MM.1S (cell line): ENCODE data around the gene PAK4.

Experiments
- DNase-seq: peaks from one replicate; pipeline ENCODE4 v3.0.0-alpha.2; 2015
- H2AFZ ChIP-seq: fragments of 300-600 bp; sonication (generic); 2 replicates; pipeline ENCODE4 v1.6.0; 2016; ENCODE audit warnings: antibody characterized with exemption, low read length
- H3F3A ChIP-seq: fragments of 300-600 bp; sonication (generic); 2 replicates; pipeline ENCODE4 v1.6.1; 2016; ENCODE audit warnings: mild to moderate bottlenecking, antibody characterized with exemption, low read length, moderate library complexity, mixed read lengths; ENCODE audit not compliant: insufficient read depth
- H3K27ac ChIP-seq: fragments of 300-600 bp; sonication (generic); 2 replicates; pipeline ENCODE4 v1.5.1; 2016; ENCODE audit warnings: mild to moderate bottlenecking, low read length
- H3K27me3 ChIP-seq: fragments of 300-600 bp; sonication (generic); replicated peaks from 2 replicates; pipeline ENCODE4 v1.6.0; 2016; ENCODE audit warnings: low read length; ENCODE audit not compliant: insufficient read depth
- H3K36me3 ChIP-seq: fragments of 300-600 bp; sonication (generic); replicated peaks from 2 replicates; pipeline ENCODE4 v1.6.1; 2016; ENCODE audit warnings: mild to moderate bottlenecking, low read length, mixed read lengths; ENCODE audit not compliant: insufficient read depth
- H3K4me1 ChIP-seq: fragments of 300-600 bp; sonication (generic); 2 replicates; pipeline ENCODE4 v1.6.1; 2016; ENCODE audit warnings: low read length, mixed read lengths
- H3K4me2 ChIP-seq: fragments of 300-600 bp; sonication (generic); 2 replicates; pipeline ENCODE4 v1.6.0; 2016; ENCODE audit warnings: low read depth, low read length
- H3K4me3 ChIP-seq: fragments of 300-600 bp; sonication (generic); 2 replicates; pipeline ENCODE4 v1.5.1; 2016; ENCODE audit warnings: low read length, mixed read lengths
- H3K79me2 ChIP-seq: fragments of 300-600 bp; sonication (generic); 2 replicates; pipeline ENCODE4 v1.6.1; 2016; ENCODE audit warnings: mixed run types, low read length, mixed read lengths
- H3K9ac ChIP-seq: fragments of 300-600 bp; sonication (generic); 2 replicates; pipeline ENCODE4 v1.6.1; 2016; ENCODE audit warnings: low read length, mixed read lengths
- H3K9me2 ChIP-seq: fragments of 300-600 bp; sonication (generic); replicated peaks from 2 replicates; pipeline ENCODE4 v1.6.1; 2016; ENCODE audit warnings: mild to moderate bottlenecking, low read length, mixed read lengths; ENCODE audit not compliant: insufficient read depth
- H3K9me3 ChIP-seq: fragments of 300-600 bp; sonication (generic); replicated peaks from 2 replicates; pipeline ENCODE4 v1.6.1; 2016; ENCODE audit warnings: mild to moderate bottlenecking, low read length, mixed read lengths; ENCODE audit not compliant: insufficient read depth
- H4K20me1 ChIP-seq: fragments of 300-600 bp; sonication (generic); 2 replicates; pipeline ENCODE4 v1.6.1; 2016; ENCODE audit warnings: mild to moderate bottlenecking, low read length, moderate library complexity, mixed read lengths; ENCODE audit not compliant: insufficient read depth
- CTCF ChIP-seq: fragments of 300-600 bp; sonication (generic); IDR thresholded peaks from 2 replicates; pipeline ENCODE4 v1.5.1; 2016; ENCODE audit warnings: antibody characterized with exemption, low read length, mixed read lengths
- EZH2 ChIP-seq: fragments of 300-600 bp; sonication (generic); optimal IDR thresholded peaks from 2 replicates; pipeline ENCODE3; 2017; ENCODE audit warnings: low read depth, mild to moderate bottlenecking, antibody characterized with exemption, low read length, mixed read lengths
- EZH2phosphoT487 ChIP-seq: fragments of 300-600 bp; sonication (generic); IDR thresholded peaks from 2 replicates; pipeline ENCODE4 v1.6.1; 2018; ENCODE audit warnings: antibody characterized with exemption, low read length

PAK4 gene

GRCh38 chr19:39181500-39182173 lies 56.1 kb downstream of the PAK4 start:
- DNase-seq: no peak
- no peak overlapping the region for H3K4me2 ChIP-seq
- H2AFZ ChIP-seq: no peak overlapping the region
- H3K9me2 ChIP-seq: no peaks in the 10 kb centered on the region
- H3F3A ChIP-seq: no peaks in the 10 kb centered on the region
- H3K36me3 ChIP-seq: no peaks in the 10 kb centered on the region
- H3K27me3 ChIP-seq: no peaks in the 10 kb centered on the region
- no peaks in the 10 kb centered on the region for H4K20me1 ChIP-seq
- H3K9ac ChIP-seq: no peak overlapping the region
- no peak overlapping the region for H3K27ac ChIP-seq
- no peak overlapping the region for H3K4me3 ChIP-seq
- no peaks in the 10 kb centered on the region for H3K9me3 ChIP-seq
- no peaks in the 10 kb centered on the region for H3K79me2 ChIP-seq
- no peak for TF ChIP-seq EZH2
- no peak for TF ChIP-seq CTCF
- no peak for TF ChIP-seq EZH2phosphoT487
- no peaks in the 10 kb centered on the region for H3K4me1 ChIP-seq

- TF ChIP-seq CTCF (no peak), EZH2phosphoT487 (no peak), EZH2 (no peak)
- H3F3A ChIP-seq: no peaks in the 10 kb centered on the region
- no peaks in the 10 kb centered on the region for H3K27me3 ChIP-seq
- no peak overlapping the region for H3K27ac ChIP-seq
- H3K4me1 ChIP-seq: no peaks in the 10 kb centered on the region
- no peaks in the 10 kb centered on the region for H3K9me3 ChIP-seq
- no peak overlapping the region for H3K4me3 ChIP-seq
- H3K36me3 ChIP-seq: no peaks in the 10 kb centered on the region
- no peak overlapping the region for H3K4me2 ChIP-seq
- no peaks in the 10 kb centered on the region for H3K79me2 ChIP-seq
- no peak for DNase-seq
- no peaks in the 10 kb centered on the region for H3K9me2 ChIP-seq
- H2AFZ ChIP-seq: no peak overlapping the region
- no peak overlapping the region for H3K9ac ChIP-seq
- H4K20me1 ChIP-seq: no peaks in the 10 kb centered on the region
These were observed 56.6 kb downstream of the PAK4 start for GRCh38 chr19:39182174-39182505.

- H3K9me2 ChIP-seq: no peaks in the 10 kb centered on the region
- no peak overlapping the region for H3K4me2 ChIP-seq
- no peaks in the 10 kb centered on the region for H3F3A ChIP-seq
- no peaks in the 10 kb centered on the region for H3K4me1 ChIP-seq
- H2AFZ ChIP-seq: no peak overlapping the region
- DNase-seq: no peak
- no peaks in the 10 kb centered on the region for H3K36me3 ChIP-seq
- H3K9ac ChIP-seq: no peak overlapping the region
- no peak overlapping the region for H3K4me3 ChIP-seq
- H3K27ac ChIP-seq: no peak overlapping the region
- H3K79me2 ChIP-seq: no peaks in the 10 kb centered on the region
- H3K27me3 ChIP-seq: no peaks in the 10 kb centered on the region
- no peaks in the 10 kb centered on the region for H4K20me1 ChIP-seq
- H3K9me3 ChIP-seq: no peaks in the 10 kb centered on the region
- TF ChIP-seq EZH2: no peak
- TF ChIP-seq CTCF: no peak
- TF ChIP-seq EZH2phosphoT487: no peak
These were observed 57.5 kb downstream of the PAK4 start for GRCh38 chr19:39183104-39183503.
